Amygdala (tissue), 56 donors: ENCODE measurements around the gene MOB4.
"Not testable (repeated sequence)": the region's sequence is repeated elsewhere in the genome, so short reads cannot be mapped to it uniquely, and the experiment has no call there.

Source experiments
- DNase-seq, 56 donors: peaks; one replicate each; lab custom pipeline; 2025; lab: John Stamatoyannopoulos, UW

The MOB4 gene

DNA sequence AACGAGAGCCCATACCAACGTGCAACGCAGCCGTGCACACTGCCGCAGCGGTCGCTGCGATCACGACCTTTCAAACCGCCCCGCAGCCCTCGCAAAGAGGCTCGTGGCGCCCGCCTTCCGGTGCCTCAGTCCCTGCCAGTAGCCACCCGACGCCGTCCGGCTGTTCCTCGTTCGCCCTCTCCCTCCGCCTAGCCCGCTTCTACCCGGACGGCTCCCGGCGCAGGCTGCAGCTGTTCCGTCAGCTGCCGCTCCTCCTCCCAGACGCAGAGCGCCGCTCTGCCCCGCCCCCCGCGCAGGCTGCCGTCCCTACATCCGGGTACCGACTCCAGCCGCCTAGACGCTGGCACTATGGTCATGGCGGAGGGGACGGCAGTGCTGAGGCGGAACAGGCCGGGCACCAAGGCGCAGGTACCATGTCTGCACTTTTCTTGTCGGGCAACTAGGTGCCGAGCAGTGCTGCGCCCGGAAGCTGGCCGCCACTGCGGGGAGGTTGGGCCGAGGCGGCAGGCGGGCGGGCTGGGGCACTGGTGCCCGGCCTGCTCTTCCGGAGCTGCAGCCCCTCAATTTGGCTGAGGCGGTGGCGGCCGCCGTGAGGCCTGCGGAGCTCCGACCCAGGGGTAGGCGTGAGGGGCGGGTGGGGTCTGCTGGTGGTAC is at the start of gene MOB4:
TSS of gene MOB4 (plus strand) at position 328 of the 654 bp plus-strand sequence. CDS start at position 349, 21 bp downstream.
- DNase-seq, result peak; percentile 59 to 96 (median 92)

DNA sequence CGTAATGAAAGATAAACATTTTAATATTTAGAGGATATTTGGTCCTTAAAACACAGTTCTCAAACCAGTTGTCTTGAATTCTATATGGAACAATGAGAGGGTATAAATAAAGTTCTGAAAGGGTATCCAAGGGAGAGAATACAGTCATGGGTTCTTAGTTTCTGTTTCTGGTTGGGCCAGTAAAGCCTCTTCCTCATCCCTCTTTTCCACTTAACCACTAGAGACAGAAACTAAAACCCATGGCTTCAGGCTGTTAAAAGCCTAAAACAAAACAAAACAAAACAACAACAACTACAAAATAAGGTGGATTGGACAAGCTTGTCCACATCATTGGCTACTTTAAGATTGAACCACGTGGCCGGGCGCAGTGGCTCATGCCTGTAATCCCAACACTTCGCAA is 43.7 kb upstream of the MOB4 start:
- DNase-seq, result no peak

DNA sequence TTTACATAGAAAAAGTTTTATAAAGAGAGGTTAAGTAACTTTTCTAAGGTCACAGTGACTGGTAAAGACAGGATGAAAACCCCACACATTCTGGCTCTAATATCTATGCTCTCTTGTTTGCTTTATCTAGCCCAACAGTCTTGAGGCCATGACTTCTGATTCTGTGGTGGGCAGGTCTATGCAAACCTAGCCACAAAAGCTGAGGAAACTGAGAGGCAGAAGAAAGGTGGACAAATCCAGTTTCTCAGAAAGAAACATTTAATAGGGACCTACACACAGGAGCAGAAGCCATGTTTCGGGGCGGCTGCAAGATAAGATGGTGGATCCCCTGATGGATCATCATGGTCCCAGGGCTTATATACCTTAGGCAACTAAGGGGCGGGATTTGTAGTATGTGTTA is 38.1 kb upstream of the MOB4 start:
- DNase-seq, result no peak

DNA sequence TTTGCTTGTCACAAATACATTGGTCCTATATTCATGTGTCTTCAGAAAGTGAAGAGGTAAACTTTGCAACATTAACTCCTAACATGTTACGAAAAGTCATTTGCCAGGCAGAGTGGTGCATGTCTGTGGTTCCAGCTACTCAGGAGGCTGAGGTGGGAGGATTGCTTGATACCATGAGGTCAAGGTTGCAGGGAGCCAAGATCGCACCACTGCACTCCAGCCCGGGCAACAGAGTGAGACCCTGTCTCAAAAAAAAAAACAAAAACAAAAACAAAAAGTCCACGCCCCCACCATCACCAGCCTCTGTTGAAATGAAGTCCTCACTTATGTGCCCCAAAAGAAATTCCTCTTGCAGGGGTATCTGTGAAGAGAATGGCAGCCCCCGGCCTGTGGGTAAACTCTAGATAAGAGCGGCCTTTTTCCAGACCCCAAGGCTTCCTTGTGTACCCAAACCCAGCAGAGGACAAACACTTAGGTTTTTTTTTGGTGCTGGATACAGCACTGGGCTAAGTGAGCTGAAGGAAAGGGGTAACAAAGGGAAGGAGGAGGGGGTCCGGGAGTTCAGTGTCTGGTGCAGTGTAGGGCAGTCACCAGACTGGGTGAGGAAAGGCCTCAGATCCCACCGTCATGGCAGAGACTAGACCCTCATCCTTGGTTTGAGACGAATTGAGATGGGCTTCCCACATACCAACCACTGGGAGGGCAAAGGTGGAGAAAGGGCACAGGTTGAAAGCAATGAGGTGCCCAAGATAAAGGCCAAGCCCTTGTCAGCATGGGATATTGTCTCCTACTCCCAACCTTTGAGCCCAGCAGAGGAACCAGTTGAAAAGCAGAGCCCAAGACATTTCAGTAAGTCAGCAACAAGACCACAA is 35.5 kb upstream of the MOB4 start:
- DNase-seq, result no peak

GRCh38 chr2:197484248-197484647 is 31.6 kb upstream of the MOB4 start:
- DNase-seq, result not testable (repeated sequence)

DNA sequence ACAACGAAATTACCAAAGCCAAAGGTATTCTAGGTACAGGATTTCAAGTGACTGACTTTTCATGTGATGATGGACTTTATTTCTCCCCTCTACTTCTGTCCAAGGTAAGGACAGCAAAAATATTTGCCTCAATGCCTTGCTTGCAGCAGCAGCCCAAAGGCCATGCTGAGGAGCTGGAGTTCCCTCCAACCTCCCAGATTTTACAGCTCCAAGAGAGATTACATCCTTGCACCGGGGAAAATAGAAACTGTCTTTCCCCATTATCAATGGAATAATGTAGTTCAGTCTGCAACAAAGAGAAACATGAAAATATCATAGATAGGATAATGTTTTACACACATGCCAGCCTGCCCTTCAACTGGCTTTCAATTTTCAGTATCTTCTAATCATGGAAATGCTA is 29.7 kb upstream of the MOB4 start:
- DNase-seq, result no peak

DNA sequence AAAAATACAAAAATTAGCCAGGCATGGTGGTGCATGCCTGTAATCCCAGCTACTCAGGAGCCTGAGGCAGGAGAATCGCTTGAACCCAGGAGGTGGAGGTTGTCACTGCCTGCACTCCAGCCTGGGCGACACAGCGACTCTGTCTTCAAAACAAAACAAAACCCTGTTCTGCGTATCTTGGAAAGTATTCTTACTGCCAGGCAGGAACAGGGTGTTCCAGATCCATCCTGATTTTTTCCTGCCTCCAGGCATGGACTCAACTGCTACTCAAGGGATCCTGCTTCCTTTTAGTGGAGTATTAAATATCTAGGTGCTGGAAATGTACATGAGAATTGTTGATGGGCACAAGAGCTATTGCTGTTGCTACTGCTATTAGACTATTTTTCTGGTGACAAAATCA is 28.5 kb upstream of the MOB4 start:
- no peak for DNase-seq

- DNase-seq, result no peak
Measured at GRCh38 chr2:197495433-197496134, 20.3 kb upstream of the MOB4 start.

GRCh38 chr2:197496695-197497094 is 19.2 kb upstream of the MOB4 start:
- DNase-seq, result no peak

- DNase-seq, result no peak
Measured at GRCh38 chr2:197497326-197497725, 18.5 kb upstream of the MOB4 start.

- no peak for DNase-seq
Measured at GRCh38 chr2:197498235-197498936, 17.5 kb upstream of the MOB4 start.

GRCh38 chr2:197498937-197499593 is 16.8 kb upstream of the MOB4 start:
- peak in 40 of 56 donors; percentile 7 to 80 (median 48) for DNase-seq

DNA sequence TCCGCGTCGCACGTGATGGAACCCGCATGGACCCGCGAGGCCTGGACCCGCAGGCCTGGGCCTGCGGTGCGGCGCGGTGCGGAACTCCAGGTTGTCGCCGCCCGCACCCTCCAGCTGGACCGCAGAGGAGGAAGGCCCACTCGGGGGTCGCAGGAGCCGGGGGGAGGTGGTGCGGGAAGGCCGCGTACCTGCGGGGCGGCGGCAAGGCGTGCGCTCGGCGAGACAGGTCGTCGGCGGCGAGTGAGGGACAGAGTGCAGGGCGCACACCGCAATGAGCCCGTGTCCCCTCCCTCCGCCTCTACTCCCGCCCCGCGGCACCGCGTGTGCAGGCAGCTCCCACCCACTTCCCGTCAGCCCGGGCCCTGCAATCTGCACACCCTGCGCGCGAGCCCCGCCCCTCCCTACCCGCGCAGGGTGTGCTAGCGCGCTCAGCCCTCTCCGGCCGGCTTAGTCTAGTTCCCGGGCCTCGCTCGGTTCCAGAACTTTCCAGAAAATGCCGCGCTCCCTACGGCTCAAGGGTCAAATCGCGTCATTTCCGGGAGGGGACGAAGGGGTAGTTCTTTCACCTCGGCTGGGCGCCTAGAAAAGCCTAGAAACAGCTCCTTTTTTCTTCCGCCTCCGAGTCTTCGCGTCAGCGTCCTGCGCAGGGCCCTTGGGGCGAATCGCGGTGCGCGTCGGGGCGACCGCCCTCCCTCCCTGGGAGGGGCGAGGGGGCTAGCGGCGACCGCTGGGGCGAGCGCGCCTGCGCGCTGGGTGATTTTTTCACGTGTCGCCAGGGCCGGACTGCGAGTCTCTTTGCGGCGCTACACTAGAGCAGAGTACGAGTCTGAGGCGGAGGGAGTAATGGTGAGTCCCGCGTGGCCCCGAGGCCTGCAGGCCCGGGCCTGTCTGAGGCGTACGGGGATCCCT is 16.0 kb upstream of the MOB4 start, which contains the start of the genes HSPD1 and HSPE1:
TSS of gene HSPD1 (minus strand) at position 247 of the 909 bp plus-strand sequence. CDS start 992 bp downstream, outside the sequence.
TSS of gene HSPE1 (plus strand) at position 786 of the 909 bp plus-strand sequence. CDS start at position 844, 58 bp downstream.
- peak; percentile 82 to 100 (median 98) for DNase-seq

- peak in 1 of 56 donors; percentile 44 for DNase-seq
Measured at GRCh38 chr2:197500503-197501131, 15.2 kb upstream of the MOB4 start.

DNA sequence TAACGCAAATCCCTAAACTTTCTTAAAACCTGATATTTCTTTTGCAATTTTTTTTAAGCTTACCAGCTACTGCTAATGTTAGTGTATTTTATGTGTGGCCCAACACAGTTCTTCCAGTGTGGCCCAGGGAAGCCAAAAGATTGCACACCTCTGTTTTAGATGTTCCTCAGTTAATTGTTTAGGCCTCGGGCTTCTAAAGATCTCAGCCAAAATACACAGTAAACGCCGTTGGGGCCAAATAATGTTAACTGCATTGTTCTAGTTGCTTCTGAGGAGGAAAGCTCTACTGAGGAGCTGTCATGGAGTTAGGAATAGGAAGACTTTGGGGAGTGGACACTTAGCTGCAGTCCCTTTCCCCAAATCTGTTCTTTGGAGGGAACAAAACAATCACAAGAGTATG is 13.7 kb upstream of the MOB4 start:
- no peak for DNase-seq

DNA sequence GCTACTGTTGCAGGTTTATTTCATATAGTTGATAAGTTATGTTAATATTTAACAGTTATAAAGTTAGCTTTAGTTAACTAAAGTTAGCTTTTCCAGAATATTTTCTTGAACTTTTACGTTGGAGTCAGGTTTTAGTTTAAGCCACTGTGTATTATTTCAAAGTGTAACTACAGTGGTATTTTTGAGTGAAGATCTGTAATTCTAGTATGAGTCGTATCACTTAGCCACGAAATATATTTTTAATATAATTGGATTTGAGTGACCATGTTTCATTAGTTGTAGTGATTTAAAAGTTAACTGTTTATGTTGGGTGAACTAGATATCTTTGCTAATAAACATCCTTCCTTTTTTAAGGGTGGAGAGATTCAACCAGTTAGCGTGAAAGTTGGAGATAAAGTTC is 13.2 kb upstream of the MOB4 start:
- no peak for DNase-seq

DNA sequence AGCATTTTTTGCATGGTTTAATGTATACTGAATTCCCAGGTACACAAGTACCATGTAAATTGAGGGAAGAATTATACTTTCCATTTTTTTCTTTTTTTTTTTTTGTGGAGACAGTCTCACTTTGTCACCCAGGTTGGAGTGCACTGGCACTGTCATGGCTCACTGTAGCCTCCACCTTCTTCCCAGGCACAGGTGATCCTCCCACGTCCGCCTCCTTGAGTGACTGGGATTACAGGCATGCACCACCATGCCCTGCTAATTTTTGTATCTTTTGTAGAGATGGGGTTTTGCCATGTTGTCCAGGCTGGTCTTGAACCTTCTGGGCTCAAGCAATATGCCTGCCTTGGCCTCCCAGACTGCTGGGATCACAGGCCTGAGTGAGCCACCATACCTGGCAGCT is 11.9 kb upstream of the MOB4 start:
- no peak for DNase-seq

DNA sequence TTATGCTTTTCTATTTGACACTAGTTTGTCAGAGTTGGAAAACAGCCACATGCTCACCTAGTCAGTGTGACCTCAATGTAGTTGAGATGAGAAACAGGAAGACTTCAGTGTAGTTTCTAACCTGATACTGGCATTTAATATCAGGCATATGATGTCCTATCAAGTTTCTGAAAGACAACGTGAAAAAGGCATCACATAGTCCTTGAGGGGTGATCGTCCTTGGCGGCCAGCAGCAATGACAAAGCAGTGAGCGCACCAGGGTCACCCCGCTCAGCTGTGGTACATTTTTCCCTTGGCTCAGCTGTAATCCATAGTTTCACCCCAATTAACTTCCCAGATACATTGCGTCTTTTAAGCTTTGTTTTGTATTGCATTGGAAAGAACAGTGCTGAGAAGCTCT is 11.4 kb upstream of the MOB4 start:
- DNase-seq, result no peak
